Activated T-helper 1 cell treated with Interleukin-2 at 50 U/mL for 16 hours (primary cell): Measurements from ENCODE around the gene SLC25A43.
"Not testable (repeated sequence)": the region's sequence is repeated elsewhere in the genome, so short reads cannot be mapped to it uniquely, and the experiment has no call there.

Experiments used
- DNase-seq: peaks from one replicate; pipeline ENCODE4 v3.0.0-alpha.2; 2020; ENCODE audit warnings: low read depth

SLC25A43 gene

GRCh38 chrX:119407681-119408080 is 8.5 kb downstream of the SLC25A43 start:
- DNase-seq, result no peak

GRCh38 chrX:119410027-119410819 is 11.1 kb downstream of the SLC25A43 start:
- no peak for DNase-seq

- no peak for DNase-seq
Observed at GRCh38 chrX:119410854-119411253, 11.7 kb downstream of the SLC25A43 start.

- no peak for DNase-seq
Observed at GRCh38 chrX:119411959-119412358, 12.8 kb downstream of the SLC25A43 start.

- DNase-seq, result no peak
Observed at GRCh38 chrX:119417376-119417775, 18.2 kb downstream of the SLC25A43 start.

- DNase-seq, result no peak
Observed at GRCh38 chrX:119417842-119418241, 18.7 kb downstream of the SLC25A43 start.

GRCh38 chrX:119419146-119419545 is 20.0 kb downstream of the SLC25A43 start:
- no peak for DNase-seq

GRCh38 chrX:119419898-119420297 is 20.8 kb downstream of the SLC25A43 start:
- DNase-seq, result no peak

GRCh38 chrX:119421016-119421705 is 22.0 kb downstream of the SLC25A43 start:
- DNase-seq, result no peak

GRCh38 chrX:119423631-119424030 is 24.5 kb downstream of the SLC25A43 start:
- no peak for DNase-seq

- DNase-seq, result no peak
Observed at GRCh38 chrX:119424999-119425398, 25.9 kb downstream of the SLC25A43 start.

- no peak for DNase-seq
Observed at GRCh38 chrX:119427024-119427794, 28.1 kb downstream of the SLC25A43 start.

- no peak for DNase-seq
Observed at GRCh38 chrX:119427795-119428185, 28.7 kb downstream of the SLC25A43 start.

GRCh38 chrX:119429471-119429870 is 30.3 kb downstream of the SLC25A43 start:
- no peak for DNase-seq

- DNase-seq, result not testable (repeated sequence)
Observed at GRCh38 chrX:119441295-119441694, 42.2 kb downstream of the SLC25A43 start.

- DNase-seq, result no peak
Observed at GRCh38 chrX:119442286-119442685, 43.1 kb downstream of the SLC25A43 start.

- no peak for DNase-seq
Observed at GRCh38 chrX:119453202-119453601, 54.1 kb downstream of the SLC25A43 start.

- DNase-seq, result no peak
Observed at GRCh38 chrX:119455264-119455663, 56.1 kb downstream of the SLC25A43 start.

- no peak for DNase-seq
Observed at GRCh38 chrX:119459181-119459580, 60.0 kb downstream of the SLC25A43 start.

GRCh38 chrX:119465555-119465954 is 66.4 kb downstream of the SLC25A43 start:
- no peak for DNase-seq

GRCh38 chrX:119466970-119467369 is 67.8 kb downstream of the SLC25A43 start:
- DNase-seq, result no peak

GRCh38 chrX:119467433-119467832 is 68.3 kb downstream of the SLC25A43 start:
- DNase-seq, result no peak
